Effector CD4-positive, alpha-beta T cell (primary cell): ENCODE results near the gene MBOAT7.
"Not testable (repeated sequence)": the region's sequence is repeated elsewhere in the genome, so short reads cannot be mapped to it uniquely, and the experiment has no call there.

Source experiments
- DNase-seq: peaks from one replicate; pipeline ENCODE4 v3.0.0-alpha.2; 2020

MBOAT7 gene

GRCh38 chr19:54208784-54209057 lies 19.3 kb upstream of the MBOAT7 start:
- no peak for DNase-seq

- DNase-seq = no peak
Observed at GRCh38 chr19:54207983-54208783, 18.8 kb upstream of the MBOAT7 start.

- DNase-seq = no peak
Observed at GRCh38 chr19:54207676-54207982, 18.2 kb upstream of the MBOAT7 start.

GRCh38 chr19:54207193-54207592 lies 17.8 kb upstream of the MBOAT7 start:
- not testable (repeated sequence) for DNase-seq

- no peak for DNase-seq
Observed at GRCh38 chr19:54206831-54207177, 17.4 kb upstream of the MBOAT7 start.

GRCh38 chr19:54206030-54206830 lies 16.9 kb upstream of the MBOAT7 start:
- no peak for DNase-seq

GRCh38 chr19:54204767-54205468 lies 15.5 kb upstream of the MBOAT7 start:
- no peak for DNase-seq

GRCh38 chr19:54203151-54203611 lies 13.8 kb upstream of the MBOAT7 start:
- no peak for DNase-seq

GRCh38 chr19:54201980-54202379 lies 12.6 kb upstream of the MBOAT7 start:
- DNase-seq = no peak

- DNase-seq = no peak
Observed at GRCh38 chr19:54201172-54201701, 11.9 kb upstream of the MBOAT7 start.

GRCh38 chr19:54199401-54199800 lies 10.0 kb upstream of the MBOAT7 start:
- DNase-seq = no peak

GRCh38 chr19:54197121-54197520 lies 7.7 kb upstream of the MBOAT7 start:
- DNase-seq = no peak

- DNase-seq = no peak
Observed at GRCh38 chr19:54196536-54196935, 7.2 kb upstream of the MBOAT7 start.

GRCh38 chr19:54194463-54194862 lies 5.1 kb upstream of the MBOAT7 start:
- not testable (repeated sequence) for DNase-seq

- no peak for DNase-seq
Observed at GRCh38 chr19:54193011-54193410, 3.6 kb upstream of the MBOAT7 start.

- DNase-seq = no peak
Observed at GRCh38 chr19:54191811-54192453, 2.6 kb upstream of the MBOAT7 start.

GRCh38 chr19:54191011-54191810 lies 1.8 kb upstream of the MBOAT7 start, which contains the start of gene TSEN34:
TSEN34 (plus strand) TSS chr19:54191308; CDS start chr19:54191365, 57 bp downstream.
- DNase-seq = peak; percentile 82

GRCh38 chr19:54190503-54191010 lies 1.2 kb upstream of the MBOAT7 start:
- peak; percentile 100 for DNase-seq

GRCh38 chr19:54189735-54190502 lies 539 bp upstream of the MBOAT7 start:
- peak; percentile 100 for DNase-seq

GRCh38 chr19:54188215-54188871 lies 1.0 kb downstream of the MBOAT7 start:
- DNase-seq = peak; percentile 51
